Measurements from ENCODE around the gene CMTM8.

CMTM8 gene

DNA sequence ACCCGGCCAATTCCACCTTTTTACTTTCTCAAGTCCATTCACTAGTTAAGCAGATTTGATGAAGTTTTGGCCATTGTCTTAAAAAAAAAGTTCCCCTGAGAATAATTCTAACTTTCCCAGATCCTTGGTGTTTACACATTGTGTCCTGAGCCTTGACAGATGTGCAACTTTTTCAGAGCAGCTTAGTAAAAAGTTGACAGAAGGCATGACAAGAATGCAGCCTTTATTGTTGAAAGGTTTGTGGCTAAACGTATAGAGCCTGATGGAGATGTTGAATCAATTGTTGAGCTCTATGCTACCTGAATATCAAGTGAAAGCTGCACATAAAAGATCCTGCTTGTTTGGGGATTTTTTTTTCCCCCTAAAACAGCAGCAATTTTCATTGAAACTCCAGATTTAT lies 77.8 kb downstream of the CMTM8 start:
- Histone ChIP-seq H3K27me3 (replicated peaks) (no peaks in the 10 kb centered on the region), H3K27ac (no peak overlapping the region), H3K4me3 (ENCODE audit: low read depth, low read length) (no peak overlapping the region), H3K36me3 (replicated peaks) (no peaks in the 10 kb centered on the region)
- TF ChIP-seq, protein P1, sequence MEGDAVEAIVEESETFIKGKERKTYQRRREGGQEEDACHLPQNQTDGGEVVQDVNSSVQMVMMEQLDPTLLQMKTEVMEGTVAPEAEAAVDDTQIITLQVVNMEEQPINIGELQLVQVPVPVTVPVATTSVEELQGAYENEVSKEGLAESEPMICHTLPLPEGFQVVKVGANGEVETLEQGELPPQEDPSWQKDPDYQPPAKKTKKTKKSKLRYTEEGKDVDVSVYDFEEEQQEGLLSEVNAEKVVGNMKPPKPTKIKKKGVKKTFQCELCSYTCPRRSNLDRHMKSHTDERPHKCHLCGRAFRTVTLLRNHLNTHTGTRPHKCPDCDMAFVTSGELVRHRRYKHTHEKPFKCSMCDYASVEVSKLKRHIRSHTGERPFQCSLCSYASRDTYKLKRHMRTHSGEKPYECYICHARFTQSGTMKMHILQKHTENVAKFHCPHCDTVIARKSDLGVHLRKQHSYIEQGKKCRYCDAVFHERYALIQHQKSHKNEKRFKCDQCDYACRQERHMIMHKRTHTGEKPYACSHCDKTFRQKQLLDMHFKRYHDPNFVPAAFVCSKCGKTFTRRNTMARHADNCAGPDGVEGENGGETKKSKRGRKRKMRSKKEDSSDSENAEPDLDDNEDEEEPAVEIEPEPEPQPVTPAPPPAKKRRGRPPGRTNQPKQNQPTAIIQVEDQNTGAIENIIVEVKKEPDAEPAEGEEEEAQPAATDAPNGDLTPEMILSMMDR (IDR thresholded peaks at IDR 0.05; ENCODE audit: low read depth, low read length, missing control alignments), result no peak
- DNase-seq, result no peak
- in situ Hi-C loops (cut with HindIII; ENCODE audit: low pct_ligation_motif_present, low sequenced_read_pairs), result no loop called here

GRCh38 chr3:32316976-32317375 lies 78.5 kb downstream of the CMTM8 start:
- no peak overlapping the region for H3K4me3 ChIP-seq (ENCODE audit: low read depth, low read length)
- TF ChIP-seq, protein P1 (IDR thresholded peaks at IDR 0.05; ENCODE audit: low read depth, low read length, missing control alignments), result no peak
- no peak for DNase-seq
- no peaks in the 10 kb centered on the region for H3K27me3 ChIP-seq (replicated peaks)
- no peaks in the 10 kb centered on the region for H3K36me3 ChIP-seq (replicated peaks)
- no peak overlapping the region for H3K27ac ChIP-seq
- in situ Hi-C loops (cut with HindIII; ENCODE audit: low pct_ligation_motif_present, low sequenced_read_pairs), result no loop called here

- in situ Hi-C loops (cut with HindIII; ENCODE audit: low pct_ligation_motif_present, low sequenced_read_pairs), result no loop called here
- H3K27me3 ChIP-seq (replicated peaks), result no peaks in the 10 kb centered on the region
- no peak overlapping the region for H3K27ac ChIP-seq
- no peaks in the 10 kb centered on the region for H3K36me3 ChIP-seq (replicated peaks)
- no peak for DNase-seq
- no peak overlapping the region for H3K4me3 ChIP-seq (ENCODE audit: low read depth, low read length)
- TF ChIP-seq, protein P1 (IDR thresholded peaks at IDR 0.05; ENCODE audit: low read depth, low read length, missing control alignments), result no peak
These were observed 81.1 kb downstream of the CMTM8 start for GRCh38 chr3:32319607-32320006.

- TF ChIP-seq, protein P1 (IDR thresholded peaks at IDR 0.05; ENCODE audit: low read depth, low read length, missing control alignments), result no peak
- DNase-seq, result no peak
- Histone ChIP-seq H3K27ac (no peak overlapping the region), H3K27me3 (replicated peaks) (no peaks in the 10 kb centered on the region), H3K36me3 (replicated peaks) (no peaks in the 10 kb centered on the region), H3K4me3 (ENCODE audit: low read depth, low read length) (no peak overlapping the region)
- in situ Hi-C loops (cut with HindIII; ENCODE audit: low pct_ligation_motif_present, low sequenced_read_pairs), result no loop called here
These were observed 81.6 kb downstream of the CMTM8 start for GRCh38 chr3:32320080-32320479.

- TF ChIP-seq, protein P1 (IDR thresholded peaks at IDR 0.05; ENCODE audit: low read depth, low read length, missing control alignments), result no peak
- no peak overlapping the region for H3K4me3 ChIP-seq (ENCODE audit: low read depth, low read length)
- in situ Hi-C loops (cut with HindIII; ENCODE audit: low pct_ligation_motif_present, low sequenced_read_pairs), result no loop called here
- DNase-seq, result peak; percentile 62
- no peaks in the 10 kb centered on the region for H3K36me3 ChIP-seq (replicated peaks)
- no peaks in the 10 kb centered on the region for H3K27me3 ChIP-seq (replicated peaks)
- H3K27ac ChIP-seq, result no peak overlapping the region
These were observed 82.8 kb downstream of the CMTM8 start for GRCh38 chr3:32321095-32321790.

DNA sequence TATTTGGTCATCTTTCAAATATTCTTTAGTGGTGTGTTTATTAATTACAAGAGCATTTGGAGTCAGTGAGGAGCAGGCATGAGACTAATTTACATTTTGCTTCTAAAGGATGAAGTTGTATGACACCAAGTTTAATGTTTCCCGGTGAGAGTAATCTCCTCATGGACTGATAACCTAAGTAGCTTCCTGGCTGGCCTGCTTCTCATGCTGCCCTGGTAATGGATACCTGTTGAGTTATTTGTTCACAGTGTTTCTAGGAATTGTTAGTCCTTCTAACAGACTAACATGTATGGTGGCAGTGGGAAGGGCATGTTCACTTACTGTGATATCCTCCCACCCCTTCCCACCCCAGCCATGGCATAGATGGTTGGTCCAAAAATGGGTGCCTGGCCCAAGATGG lies 83.8 kb downstream of the CMTM8 start:
- TF ChIP-seq, protein P1 (IDR thresholded peaks at IDR 0.05; ENCODE audit: low read depth, low read length, missing control alignments), result no peak
- in situ Hi-C loops (cut with HindIII; ENCODE audit: low pct_ligation_motif_present, low sequenced_read_pairs), result no loop called here
- DNase-seq, result no peak

More for the DNA sequence above, 83.8 kb downstream of the CMTM8 start:
- no peaks in the 10 kb centered on the region for H3K27me3 ChIP-seq (replicated peaks)
- no peaks in the 10 kb centered on the region for H3K36me3 ChIP-seq (replicated peaks)
- H3K27ac ChIP-seq, result no peak overlapping the region
- H3K4me3 ChIP-seq (ENCODE audit: low read depth, low read length), result no peak overlapping the region
